GM21515 (cell line): ENCODE data around the gene PCDH19.
"Not testable (repeated sequence)": the region's sequence is repeated elsewhere in the genome, so short reads cannot be mapped to it uniquely, and the experiment has no call there.

Experiments used
- ATAC-seq: cut with Tn5 transposase; IDR thresholded peaks from one replicate; pipeline ENCODE4 v1.9.1; 2021; ENCODE audit not compliant: unreplicated experiment

The PCDH19 gene

GRCh38 chrX:100409610-100410590, at the start of gene PCDH19:
TSS of gene PCDH19 (minus strand) at chrX:100410273. CDS start at chrX:100408597, 1,676 bp downstream.
- ATAC-seq = no peak

- no peak for ATAC-seq
Measured at GRCh38 chrX:100449696-100450608, 39.9 kb upstream of the PCDH19 start.

GRCh38 chrX:100447655-100448397, 37.8 kb upstream of the PCDH19 start:
- no peak for ATAC-seq

- ATAC-seq = no peak
Measured at GRCh38 chrX:100445593-100445992, 35.5 kb upstream of the PCDH19 start.

- ATAC-seq = not testable (repeated sequence)
Measured at GRCh38 chrX:100441321-100441720, 31.2 kb upstream of the PCDH19 start.

- no peak for ATAC-seq
Measured at GRCh38 chrX:100440006-100440405, 29.9 kb upstream of the PCDH19 start.

GRCh38 chrX:100435726-100436125, 25.7 kb upstream of the PCDH19 start:
- no peak for ATAC-seq

GRCh38 chrX:100424012-100424411, 13.9 kb upstream of the PCDH19 start:
- no peak for ATAC-seq

- no peak for ATAC-seq
Measured at GRCh38 chrX:100418556-100418955, 8.5 kb upstream of the PCDH19 start.

- no peak for ATAC-seq
Measured at GRCh38 chrX:100417681-100418080, 7.6 kb upstream of the PCDH19 start.

GRCh38 chrX:100413229-100413628, 3.2 kb upstream of the PCDH19 start:
- no peak for ATAC-seq

GRCh38 chrX:100411802-100412715, 2.0 kb upstream of the PCDH19 start:
- no peak for ATAC-seq

- ATAC-seq = no peak
Measured at GRCh38 chrX:100410901-100411801, 1.1 kb upstream of the PCDH19 start.

- ATAC-seq = no peak
Measured at GRCh38 chrX:100408713-100409609, 1.1 kb downstream of the PCDH19 start.

- ATAC-seq = no peak
Measured at GRCh38 chrX:100407784-100408712, 2.0 kb downstream of the PCDH19 start.

GRCh38 chrX:100407147-100407783, 2.8 kb downstream of the PCDH19 start:
- no peak for ATAC-seq
